ENCODE data around the gene TMEM101.

Gene TMEM101

DNA sequence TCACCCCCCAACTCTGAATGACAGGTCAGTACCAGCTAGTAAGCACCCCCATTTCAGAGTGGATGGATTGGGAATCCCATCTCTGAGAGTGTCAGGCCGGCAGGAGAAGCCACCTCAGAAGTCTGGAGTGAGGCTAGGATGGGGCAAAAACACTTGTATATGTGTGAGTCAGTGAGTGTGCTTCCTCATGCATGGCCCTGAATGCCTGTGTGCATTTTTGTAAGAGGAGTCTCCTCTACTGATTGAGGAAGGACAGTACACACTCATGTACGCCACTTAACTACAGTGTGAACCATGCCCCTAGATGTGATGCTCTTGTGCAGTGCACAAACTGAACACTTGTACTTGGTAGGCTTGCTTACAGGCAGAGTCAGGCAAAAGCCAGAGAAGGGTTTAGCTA, 32.6 kb downstream of the TMEM101 start:
- DNase-seq (ENCODE audit: extremely low read depth, low read depth) = no peak
- H3K4me3 ChIP-seq (replicated peaks; ENCODE audit: low read depth, low read length) = no peak overlapping the region
- TF ChIP-seq, protein P1, sequence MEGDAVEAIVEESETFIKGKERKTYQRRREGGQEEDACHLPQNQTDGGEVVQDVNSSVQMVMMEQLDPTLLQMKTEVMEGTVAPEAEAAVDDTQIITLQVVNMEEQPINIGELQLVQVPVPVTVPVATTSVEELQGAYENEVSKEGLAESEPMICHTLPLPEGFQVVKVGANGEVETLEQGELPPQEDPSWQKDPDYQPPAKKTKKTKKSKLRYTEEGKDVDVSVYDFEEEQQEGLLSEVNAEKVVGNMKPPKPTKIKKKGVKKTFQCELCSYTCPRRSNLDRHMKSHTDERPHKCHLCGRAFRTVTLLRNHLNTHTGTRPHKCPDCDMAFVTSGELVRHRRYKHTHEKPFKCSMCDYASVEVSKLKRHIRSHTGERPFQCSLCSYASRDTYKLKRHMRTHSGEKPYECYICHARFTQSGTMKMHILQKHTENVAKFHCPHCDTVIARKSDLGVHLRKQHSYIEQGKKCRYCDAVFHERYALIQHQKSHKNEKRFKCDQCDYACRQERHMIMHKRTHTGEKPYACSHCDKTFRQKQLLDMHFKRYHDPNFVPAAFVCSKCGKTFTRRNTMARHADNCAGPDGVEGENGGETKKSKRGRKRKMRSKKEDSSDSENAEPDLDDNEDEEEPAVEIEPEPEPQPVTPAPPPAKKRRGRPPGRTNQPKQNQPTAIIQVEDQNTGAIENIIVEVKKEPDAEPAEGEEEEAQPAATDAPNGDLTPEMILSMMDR (IDR thresholded peaks at IDR 0.05; ENCODE audit: low read depth, low read length, missing control alignments) = no peak

GRCh38 chr17:43979671-43980070, 35.1 kb downstream of the TMEM101 start:
- no peak for DNase-seq (ENCODE audit: extremely low read depth, low read depth)
- TF ChIP-seq, protein P1 (IDR thresholded peaks at IDR 0.05; ENCODE audit: low read depth, low read length, missing control alignments) = no peak

GRCh38 chr17:43979011-43979410, 35.8 kb downstream of the TMEM101 start:
- no peak overlapping the region for H3K4me3 ChIP-seq (replicated peaks; ENCODE audit: low read depth, low read length)
- no peak for DNase-seq (ENCODE audit: extremely low read depth, low read depth)
- TF ChIP-seq, protein P1 (IDR thresholded peaks at IDR 0.05; ENCODE audit: low read depth, low read length, missing control alignments) = no peak

More at GRCh38 chr17:43979671-43980070, 35.1 kb downstream of the TMEM101 start:
- H3K4me3 ChIP-seq (replicated peaks; ENCODE audit: low read depth, low read length) = no peak overlapping the region

DNA sequence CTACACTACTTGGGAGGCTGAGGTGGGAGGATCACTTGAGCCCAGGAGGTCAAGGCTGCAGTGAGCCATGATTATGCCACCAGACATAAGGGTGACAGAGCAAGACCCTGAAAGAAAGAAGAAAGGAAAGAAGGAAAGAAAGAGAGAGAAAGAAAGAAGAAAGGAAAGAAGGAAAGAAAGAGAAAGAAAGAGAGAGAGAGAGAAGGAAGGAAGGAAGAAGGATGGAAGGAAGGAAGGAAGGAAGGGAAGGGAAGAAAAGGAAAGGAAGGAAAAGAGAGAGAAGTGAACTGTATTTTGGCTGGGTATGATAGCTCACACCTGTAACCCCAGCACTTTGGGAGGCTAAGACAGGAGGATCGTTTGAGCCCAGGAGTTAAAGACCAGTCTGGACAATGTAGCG, 36.7 kb downstream of the TMEM101 start:
- no peak for DNase-seq (ENCODE audit: extremely low read depth, low read depth)
- TF ChIP-seq, protein P1 (IDR thresholded peaks at IDR 0.05; ENCODE audit: low read depth, low read length, missing control alignments) = no peak
- H3K4me3 ChIP-seq (replicated peaks; ENCODE audit: low read depth, low read length) = no peak overlapping the region

DNA sequence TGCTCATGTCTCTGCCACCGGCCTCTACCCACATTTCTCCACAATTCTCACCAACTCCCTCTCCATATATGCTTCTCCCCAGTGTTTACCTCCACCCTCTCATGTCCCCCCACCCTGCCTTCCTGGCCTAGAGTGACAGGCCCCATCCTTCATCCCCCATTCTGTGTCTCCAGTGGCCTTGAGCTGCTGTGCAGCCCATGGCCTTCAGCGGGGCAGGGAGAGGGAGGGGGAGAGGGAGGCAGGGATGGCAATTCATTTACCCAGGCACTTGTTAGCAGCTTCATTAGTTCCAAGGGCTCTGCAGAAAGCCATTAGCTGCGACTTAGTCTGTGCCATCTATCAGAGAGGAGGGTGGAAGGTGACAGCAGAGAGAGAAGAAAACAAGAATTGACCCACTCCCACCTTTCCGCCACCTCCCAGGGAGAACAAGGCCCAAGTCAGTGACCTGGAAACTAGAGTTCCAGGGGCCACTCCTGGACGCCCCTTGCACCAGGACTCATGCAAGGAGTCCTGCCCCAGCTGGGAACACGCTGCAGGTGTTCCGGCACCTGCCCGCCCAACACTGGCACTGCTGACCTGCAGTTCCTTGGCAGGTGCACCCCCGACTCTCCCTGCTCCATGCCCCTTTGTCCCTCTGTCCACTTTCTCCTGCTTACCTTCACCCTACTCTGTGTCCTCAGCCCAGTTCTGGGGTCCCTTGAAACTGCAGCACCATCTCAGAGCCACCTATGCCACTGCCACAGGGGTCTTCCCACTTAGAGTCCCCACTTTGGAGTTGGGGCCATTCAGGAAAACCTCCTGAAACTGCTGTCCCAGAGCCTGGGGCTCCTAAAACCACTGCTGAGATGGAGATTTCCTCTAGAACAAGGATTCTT, 37.6 kb downstream of the TMEM101 start:
- DNase-seq (ENCODE audit: extremely low read depth, low read depth) = no peak
- no peak overlapping the region for H3K4me3 ChIP-seq (replicated peaks; ENCODE audit: low read depth, low read length)
- TF ChIP-seq, protein P1 (IDR thresholded peaks at IDR 0.05; ENCODE audit: low read depth, low read length, missing control alignments) = no peak

- no peak overlapping the region for H3K4me3 ChIP-seq (replicated peaks; ENCODE audit: low read depth, low read length)
- TF ChIP-seq, protein P1 (IDR thresholded peaks at IDR 0.05; ENCODE audit: low read depth, low read length, missing control alignments) = no peak
Measured at GRCh38 chr17:43975898-43976297, 38.9 kb downstream of the TMEM101 start.

More at GRCh38 chr17:43975898-43976297, 38.9 kb downstream of the TMEM101 start:
- DNase-seq (ENCODE audit: extremely low read depth, low read depth) = no peak
